Measurements from ENCODE around the gene PRAMEF8.
"Not testable (repeated sequence)": the region's sequence is repeated elsewhere in the genome, so short reads cannot be mapped to it uniquely, and the experiment has no call there.

DNA sequence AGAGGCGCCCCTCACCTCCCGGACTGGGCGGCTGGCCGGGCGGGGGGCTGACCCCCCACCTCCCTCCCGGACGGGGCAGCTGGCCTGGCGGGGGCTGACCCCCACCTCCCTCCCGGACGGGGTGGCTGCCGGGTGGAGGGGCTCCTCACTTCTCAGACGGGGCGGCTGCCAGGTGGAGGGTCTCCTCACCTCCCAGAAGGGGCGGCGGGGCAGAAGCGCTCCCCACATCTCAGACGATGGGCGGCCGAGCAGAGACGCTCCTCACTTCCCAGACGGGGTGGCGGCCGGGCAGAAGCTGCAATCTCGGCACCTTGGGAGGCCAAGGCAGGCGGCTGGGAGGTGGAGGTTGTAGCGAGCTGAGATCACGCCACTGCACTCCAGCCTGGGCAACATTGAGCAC is 13.8 kb upstream of the PRAMEF8 start:
- TF ChIP-seq, protein P1, sequence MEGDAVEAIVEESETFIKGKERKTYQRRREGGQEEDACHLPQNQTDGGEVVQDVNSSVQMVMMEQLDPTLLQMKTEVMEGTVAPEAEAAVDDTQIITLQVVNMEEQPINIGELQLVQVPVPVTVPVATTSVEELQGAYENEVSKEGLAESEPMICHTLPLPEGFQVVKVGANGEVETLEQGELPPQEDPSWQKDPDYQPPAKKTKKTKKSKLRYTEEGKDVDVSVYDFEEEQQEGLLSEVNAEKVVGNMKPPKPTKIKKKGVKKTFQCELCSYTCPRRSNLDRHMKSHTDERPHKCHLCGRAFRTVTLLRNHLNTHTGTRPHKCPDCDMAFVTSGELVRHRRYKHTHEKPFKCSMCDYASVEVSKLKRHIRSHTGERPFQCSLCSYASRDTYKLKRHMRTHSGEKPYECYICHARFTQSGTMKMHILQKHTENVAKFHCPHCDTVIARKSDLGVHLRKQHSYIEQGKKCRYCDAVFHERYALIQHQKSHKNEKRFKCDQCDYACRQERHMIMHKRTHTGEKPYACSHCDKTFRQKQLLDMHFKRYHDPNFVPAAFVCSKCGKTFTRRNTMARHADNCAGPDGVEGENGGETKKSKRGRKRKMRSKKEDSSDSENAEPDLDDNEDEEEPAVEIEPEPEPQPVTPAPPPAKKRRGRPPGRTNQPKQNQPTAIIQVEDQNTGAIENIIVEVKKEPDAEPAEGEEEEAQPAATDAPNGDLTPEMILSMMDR (IDR thresholded peaks at IDR 0.05), result not testable (repeated sequence)
- not testable (repeated sequence) for TF ChIP-seq POLR2AphosphoS5 (IDR thresholded peaks at IDR 0.05; ENCODE audit: low read depth, low read length)

Measured in Panc1 (cell line).